ENCODE data around the gene UBA5.
A peak's percentile ranks its signal among the peaks of the same experiment; 100 is the strongest.

UBA5 gene

GRCh38 chr3:132625613-132626012, 34.5 kb upstream of the UBA5 start:
- H3K79me1 ChIP-seq (replicated peaks; ENCODE audit: low read length, poor library complexity, severe bottlenecking): no peaks in the 10 kb centered on the region
- no peak overlapping the region for H3K23ac ChIP-seq (ENCODE audit: low read length in 2 of 2)
- peaks cover 8% of the 10 kb centered on the region for H3K9me3 ChIP-seq (ENCODE audit: control insufficient read depth, low read length)
- no peak overlapping the region for H2BK15ac ChIP-seq (ENCODE audit: low read depth, poor library complexity, severe bottlenecking)
- H3K27ac ChIP-seq (ENCODE audit: low read length, poor library complexity, severe bottlenecking): no peak overlapping the region
- H2BK5ac ChIP-seq (ENCODE audit: low read depth, low read length, poor library complexity, severe bottlenecking): no peak overlapping the region
- H3K18ac ChIP-seq (ENCODE audit: low read depth in 1 of 2, low read length in 2 of 2): no peak overlapping the region
- H4K91ac ChIP-seq (ENCODE audit: low read length): no peak overlapping the region
- H4K8ac ChIP-seq (ENCODE audit: low read length): no peak overlapping the region
- no peak overlapping the region for H3K4me3 ChIP-seq (ENCODE audit: insufficient read depth in 1 of 2, low read depth in 1 of 2, low read length in 2 of 2)
- no peak for DNase-seq
- peaks cover 6 to 42% of the 10 kb centered on the region in 2 experiments for H3K36me3 ChIP-seq (ENCODE audit: control insufficient read depth in 1 of 2, insufficient read depth in 2 of 2, low read depth in 1 of 2, low read length in 2 of 2)
- no peak overlapping the region for H3K14ac ChIP-seq (ENCODE audit: low read length in 2 of 2)
- H2BK120ac ChIP-seq (ENCODE audit: low read depth, low read length): no peak overlapping the region
- H3K4me1 ChIP-seq (ENCODE audit: control insufficient read depth, insufficient read depth, low read depth, low read length): no peaks in the 10 kb centered on the region
- peak overlapping the region; percentile 35 for H3K9ac ChIP-seq (ENCODE audit: low read length)
- 100% methylated on average over 1 of the region's 1 CpG for WGBS
- no peak overlapping the region for H2AK5ac ChIP-seq (ENCODE audit: low read length, severe bottlenecking)
- H2BK12ac ChIP-seq (ENCODE audit: low read length in 2 of 2): no peak overlapping the region
- no peak overlapping the region for H3K4ac ChIP-seq (ENCODE audit: low read depth in 1 of 2, low read length in 2 of 2)
- H3K4me2 ChIP-seq (ENCODE audit: low read length, poor library complexity, severe bottlenecking): no peak overlapping the region
- H3K27me3 ChIP-seq (ENCODE audit: control insufficient read depth in 1 of 2, insufficient read depth in 1 of 2, low read length in 2 of 2): no peaks in the 10 kb centered on the region
- H2AFZ ChIP-seq (ENCODE audit: low read depth, low read length): no peak overlapping the region

- no peak overlapping the region for H2BK120ac ChIP-seq (ENCODE audit: low read depth, low read length)
- no peaks in the 10 kb centered on the region for H3K79me1 ChIP-seq (replicated peaks; ENCODE audit: low read length, poor library complexity, severe bottlenecking)
- H2BK5ac ChIP-seq (ENCODE audit: low read depth, low read length, poor library complexity, severe bottlenecking): no peak overlapping the region
- no peaks in the 10 kb centered on the region for H3K9me3 ChIP-seq (ENCODE audit: control insufficient read depth, low read length)
- H3K4me1 ChIP-seq (ENCODE audit: control insufficient read depth, insufficient read depth, low read depth, low read length): no peaks in the 10 kb centered on the region
- H3K23ac ChIP-seq (ENCODE audit: low read length in 2 of 2): no peak overlapping the region
- no peak overlapping the region for H3K4ac ChIP-seq (ENCODE audit: low read depth in 1 of 2, low read length in 2 of 2)
- no peak overlapping the region for H2BK12ac ChIP-seq (ENCODE audit: low read length in 2 of 2)
- no peak overlapping the region for H3K9ac ChIP-seq (ENCODE audit: low read length)
- H4K91ac ChIP-seq (ENCODE audit: low read length): no peak overlapping the region
- H3K18ac ChIP-seq (ENCODE audit: low read depth in 1 of 2, low read length in 2 of 2): no peak overlapping the region
- no peak overlapping the region for H3K4me3 ChIP-seq (ENCODE audit: insufficient read depth in 1 of 2, low read depth in 1 of 2, low read length in 2 of 2)
- WGBS: 97% methylated on average over 6 of the region's 6 CpGs
- H3K36me3 ChIP-seq (ENCODE audit: control insufficient read depth in 1 of 2, insufficient read depth in 2 of 2, low read depth in 1 of 2, low read length in 2 of 2): peaks cover 6 to 31% of the 10 kb centered on the region in 2 experiments
- no peaks in the 10 kb centered on the region for H3K27me3 ChIP-seq (ENCODE audit: control insufficient read depth in 1 of 2, insufficient read depth in 1 of 2, low read length in 2 of 2)
- no peak for DNase-seq
- H3K27ac ChIP-seq (ENCODE audit: low read length, poor library complexity, severe bottlenecking): no peak overlapping the region
- no peak overlapping the region for H2AFZ ChIP-seq (ENCODE audit: low read depth, low read length)
- no peak overlapping the region for H3K14ac ChIP-seq (ENCODE audit: low read length in 2 of 2)
- H4K8ac ChIP-seq (ENCODE audit: low read length): peak overlapping the region; percentile 19
- no peak overlapping the region for H2BK15ac ChIP-seq (ENCODE audit: low read depth, poor library complexity, severe bottlenecking)
- H2AK5ac ChIP-seq (ENCODE audit: low read length, severe bottlenecking): no peak overlapping the region
- H3K4me2 ChIP-seq (ENCODE audit: low read length, poor library complexity, severe bottlenecking): no peak overlapping the region
Measured at GRCh38 chr3:132626955-132627354, 33.2 kb upstream of the UBA5 start.

GRCh38 chr3:132628157-132628556, 32.0 kb upstream of the UBA5 start:
- no peaks in the 10 kb centered on the region for H3K9me3 ChIP-seq (ENCODE audit: control insufficient read depth, low read length)
- H4K8ac ChIP-seq (ENCODE audit: low read length): no peak overlapping the region
- no peak overlapping the region for H3K23ac ChIP-seq (ENCODE audit: low read length in 2 of 2)
- H3K79me1 ChIP-seq (replicated peaks; ENCODE audit: low read length, poor library complexity, severe bottlenecking): no peaks in the 10 kb centered on the region
- no peak overlapping the region for H2BK5ac ChIP-seq (ENCODE audit: low read depth, low read length, poor library complexity, severe bottlenecking)
- H3K4me3 ChIP-seq (ENCODE audit: insufficient read depth in 1 of 2, low read depth in 1 of 2, low read length in 2 of 2): no peak overlapping the region
- no peak overlapping the region for H3K18ac ChIP-seq (ENCODE audit: low read depth in 1 of 2, low read length in 2 of 2)
- no peak overlapping the region for H2AFZ ChIP-seq (ENCODE audit: low read depth, low read length)
- peaks cover 6 to 29% of the 10 kb centered on the region in 2 experiments for H3K36me3 ChIP-seq (ENCODE audit: control insufficient read depth in 1 of 2, insufficient read depth in 2 of 2, low read depth in 1 of 2, low read length in 2 of 2)
- H3K9ac ChIP-seq (ENCODE audit: low read length): no peak overlapping the region
- DNase-seq: no peak
- no peak overlapping the region for H2AK5ac ChIP-seq (ENCODE audit: low read length, severe bottlenecking)
- no peak overlapping the region for H2BK15ac ChIP-seq (ENCODE audit: low read depth, poor library complexity, severe bottlenecking)
- H2BK12ac ChIP-seq (ENCODE audit: low read length in 2 of 2): no peak overlapping the region
- H4K91ac ChIP-seq (ENCODE audit: low read length): no peak overlapping the region
- H3K4me1 ChIP-seq (ENCODE audit: control insufficient read depth, insufficient read depth, low read depth, low read length): no peaks in the 10 kb centered on the region
- no peak overlapping the region for H3K4me2 ChIP-seq (ENCODE audit: low read length, poor library complexity, severe bottlenecking)
- no peak overlapping the region for H3K4ac ChIP-seq (ENCODE audit: low read depth in 1 of 2, low read length in 2 of 2)
- no peak overlapping the region for H2BK120ac ChIP-seq (ENCODE audit: low read depth, low read length)
- WGBS: 78% methylated on average over 2 of the region's 2 CpGs
- H3K27me3 ChIP-seq (ENCODE audit: control insufficient read depth in 1 of 2, insufficient read depth in 1 of 2, low read length in 2 of 2): no peaks in the 10 kb centered on the region
- H3K14ac ChIP-seq (ENCODE audit: low read length in 2 of 2): no peak overlapping the region
- H3K27ac ChIP-seq (ENCODE audit: low read length, poor library complexity, severe bottlenecking): no peak overlapping the region

- Histone ChIP-seq H3K18ac (ENCODE audit: low read depth in 1 of 2, low read length in 2 of 2) (no peak overlapping the region), H2BK120ac (ENCODE audit: low read depth, low read length) (no peak overlapping the region), H2AK5ac (ENCODE audit: low read length, severe bottlenecking) (no peak overlapping the region), H3K9me3 (ENCODE audit: control insufficient read depth, low read length) (no peaks in the 10 kb centered on the region), H2AFZ (ENCODE audit: low read depth, low read length) (no peak overlapping the region), H3K79me1 (replicated peaks; ENCODE audit: low read length, poor library complexity, severe bottlenecking) (no peaks in the 10 kb centered on the region), H3K27me3 (ENCODE audit: control insufficient read depth in 1 of 2, insufficient read depth in 1 of 2, low read length in 2 of 2) (no peaks in the 10 kb centered on the region), H3K14ac (ENCODE audit: low read length in 2 of 2) (no peak overlapping the region), H4K91ac (ENCODE audit: low read length) (no peak overlapping the region), H3K36me3 (ENCODE audit: control insufficient read depth in 1 of 2, insufficient read depth in 2 of 2, low read depth in 1 of 2, low read length in 2 of 2) (peaks cover 3 to 27% of the 10 kb centered on the region in 2 experiments), H3K4me1 (ENCODE audit: control insufficient read depth, insufficient read depth, low read depth, low read length) (no peaks in the 10 kb centered on the region), H2BK15ac (ENCODE audit: low read depth, poor library complexity, severe bottlenecking) (no peak overlapping the region), H3K23ac (ENCODE audit: low read length in 2 of 2) (no peak overlapping the region), H4K8ac (ENCODE audit: low read length) (no peak overlapping the region), H3K4me3 (ENCODE audit: insufficient read depth in 1 of 2, low read depth in 1 of 2, low read length in 2 of 2) (no peak overlapping the region), H2BK5ac (ENCODE audit: low read depth, low read length, poor library complexity, severe bottlenecking) (no peak overlapping the region), H2BK12ac (ENCODE audit: low read length in 2 of 2) (no peak overlapping the region), H3K9ac (ENCODE audit: low read length) (peak overlapping the region; percentile 61), H3K4me2 (ENCODE audit: low read length, poor library complexity, severe bottlenecking) (no peak overlapping the region), H3K4ac (ENCODE audit: low read depth in 1 of 2, low read length in 2 of 2) (no peak overlapping the region), H3K27ac (ENCODE audit: low read length, poor library complexity, severe bottlenecking) (no peak overlapping the region)
- peak; percentile 76 for DNase-seq
- WGBS: no CpG with 5 or more reads among the region's 1 CpG
Measured at GRCh38 chr3:132629928-132630327, 30.2 kb upstream of the UBA5 start.

Measured in mesenchymal stem cell (in vitro differentiated cells and primary cell).